Panc1 (cell line): ENCODE data around the gene XXYLT1. TPM values are rescaled to one million over a fixed set of nuclear protein-coding genes. Genes with fewer than 3 reads are reported as not detected.

ENCODE experiments used
- ATAC-seq: fragments of 200-7000 bp; cut with Tn5 transposase; 2 replicates; pipeline ENCODE4 v1.9.1; 2020; ENCODE audit warnings: mild to moderate bottlenecking, moderate library complexity
- BruUV-seq: library from RNA; stranded (reverse); fragments of 400-500 nt; replicated peaks from 2 replicates; lab custom pipeline; 2021; lab: Mats Ljungman, UMichigan
- CTCF ChIA-PET: fragments of 300-600 bp; sonication (Branson Sonifier 250); formaldehyde crosslinking; loops from one replicate; lab custom pipeline; 2022; ENCODE audit warnings: antibody characterized with exemption; lab: Charles Lee
- POLR2A ChIA-PET: fragments of 300-600 bp; sonication (Branson Sonifier 250); formaldehyde crosslinking; loops from one replicate; lab custom pipeline; 2022; ENCODE audit warnings: antibody characterized with exemption; lab: Charles Lee
- DNase-seq: peaks from one replicate; pipeline ENCODE4 v3.0.0-alpha.2; 2010; ENCODE audit warnings: low read depth, low spot score
- H3K27ac ChIP-seq: 2 replicates; pipeline ENCODE4 v1.5.1; 2011; ENCODE audit warnings: mild to moderate bottlenecking, low read length, inconsistent platforms
- H3K27me3 ChIP-seq: fragments of 200-500 bp; sonication (Bioruptor generic); 2 replicates; pipeline ENCODE4 v1.6.0; 2014; ENCODE audit warnings: low read length, inconsistent platforms; ENCODE audit not compliant: control insufficient read depth, insufficient read depth
- H3K36me3 ChIP-seq: fragments of 200-500 bp; sonication (Bioruptor generic); 2 replicates; pipeline ENCODE4 v1.5.1; 2014; ENCODE audit warnings: inconsistent platforms, mild to moderate bottlenecking, low read length, moderate library complexity; ENCODE audit not compliant: control insufficient read depth, insufficient read depth
- H3K4me1 ChIP-seq: 2 replicates; pipeline ENCODE4 v1.5.1; 2011; ENCODE audit warnings: inconsistent platforms, mild to moderate bottlenecking, low read length, moderate library complexity; ENCODE audit not compliant: control insufficient read depth, insufficient read depth
- H3K4me3 ChIP-seq, 2 experiments: 2 replicates each; pipeline ENCODE4 v1.5.1; 2011 to 2012; ENCODE audit warnings: low read depth in 2 of 2, low read length in 2 of 2, mild to moderate bottlenecking in 2 of 2, inconsistent platforms in 1 of 2, moderate library complexity in 1 of 2
- H3K9me3 ChIP-seq: fragments of 200-500 bp; sonication (Bioruptor generic); 2 replicates; pipeline ENCODE4 v1.5.1; 2014; ENCODE audit warnings: low read depth, mild to moderate bottlenecking, inconsistent platforms, low read length, moderate library complexity; ENCODE audit not compliant: control insufficient read depth, insufficient read depth
- CTCF ChIP-seq: fragments of 450-650 bp; IDR thresholded peaks from 2 replicates; pipeline ENCODE4 v1.5.1; 2017; ENCODE audit warnings: mild to moderate bottlenecking
- POLR2AphosphoS5 ChIP-seq: IDR thresholded peaks from 2 replicates; pipeline ENCODE4 v1.6.1; 2012; ENCODE audit warnings: mild to moderate bottlenecking, low read depth, low read length, moderate library complexity
- REST ChIP-seq, 2 experiments: IDR thresholded peaks; 2 replicates each; pipeline ENCODE4 v1.6.1; 2011 to 2012; ENCODE audit warnings: low read depth in 2 of 2, control low read depth in 1 of 2, low read length in 1 of 2, mild to moderate bottlenecking in 1 of 2, moderate library complexity in 1 of 2; ENCODE audit not compliant: insufficient read depth in 1 of 2
- SIN3A ChIP-seq: IDR thresholded peaks from 2 replicates; pipeline ENCODE4 v1.6.1; 2012; ENCODE audit warnings: low read depth, mild to moderate bottlenecking, low read length, moderate library complexity, borderline replicate concordance; ENCODE audit not compliant: insufficient read depth
- TCF7L2 ChIP-seq: IDR thresholded peaks from 2 replicates; pipeline ENCODE4 v1.6.1; 2011; ENCODE audit warnings: mild to moderate bottlenecking, low read depth, low read length, inconsistent platforms
- in situ Hi-C: cut with HindIII; loops from 2 replicates; pipeline ENCODE4 v1.10.0; 2016; ENCODE audit warnings: low sequenced_read_pairs, low pct_unique_long_range_greater_than_20kb
- intact Hi-C: fragments of 100-400 bp; cut with micrococcal nuclease; formaldehyde crosslinking; loops from one replicate; pipeline ENCODE4 v1.10.0; 2022; ENCODE audit not compliant: unreplicated experiment
- total RNA-seq: library from RNA; stranded (reverse); gene quantifications from one replicate; pipeline ENCODE4 v1.2.1, GENCODE V29; 2021; ENCODE audit not compliant: unreplicated experiment

XXYLT1 gene
- total RNA-seq, 1 experiment from 2014 or later: 26.0 TPM

- CTCF ChIA-PET: no interaction called here
- intact Hi-C loops (no loop called here), in situ Hi-C loops (no loop called here)
- H3K4me3 ChIP-seq: no peak overlapping the region
- TF ChIP-seq SIN3A (no peak), TCF7L2 (no peak), POLR2AphosphoS5 (no peak), REST (IDR thresholded peaks at IDR 0.05; ENCODE audit: insufficient read depth in 1 of 2, low read depth in 2 of 2, low read length in 1 of 2) (no peak), CTCF (no peak)
- no peaks in the 10 kb centered on the region for H3K4me1 ChIP-seq
- DNase-seq (no peak), ATAC-seq (no peak)
- no peaks in the 10 kb centered on the region for H3K36me3 ChIP-seq
- no TSS peak for BruUV-seq
- no peaks in the 10 kb centered on the region for H3K9me3 ChIP-seq
- no peaks in the 10 kb centered on the region for H3K27me3 ChIP-seq
- H3K27ac ChIP-seq: no peak overlapping the region
- POLR2A ChIA-PET: no interaction called here
Measured at GRCh38 chr3:195133013-195133412, 137.9 kb downstream of the XXYLT1 start.

- Histone ChIP-seq H3K27ac (no peak overlapping the region), H3K4me3 (no peak overlapping the region), H3K9me3 (no peaks in the 10 kb centered on the region), H3K36me3 (no peaks in the 10 kb centered on the region), H3K4me1 (no peaks in the 10 kb centered on the region), H3K27me3 (no peaks in the 10 kb centered on the region)
- no TSS peak for BruUV-seq
- ChIA-PET CTCF (no interaction called here), POLR2A (interaction anchor here (0.6 kb wide), 1 partner anchor 8 kb away, joined by 3 read pairs; no protein-coding TSS in a partner anchor)
- in situ Hi-C loops: no loop called here
- ATAC-seq (no peak), DNase-seq (no peak)
- TF ChIP-seq REST (IDR thresholded peaks at IDR 0.05; ENCODE audit: insufficient read depth in 1 of 2, low read depth in 2 of 2, low read length in 1 of 2): no peak
- TF ChIP-seq CTCF: no peak
- intact Hi-C loops: no loop called here
Measured at GRCh38 chr3:195131176-195131575, 139.8 kb downstream of the XXYLT1 start.
